ENCODE measurements around the gene HORMAD2.
A peak's percentile ranks its signal among the peaks of the same experiment; 100 is the strongest.

The HORMAD2 gene, protein sequence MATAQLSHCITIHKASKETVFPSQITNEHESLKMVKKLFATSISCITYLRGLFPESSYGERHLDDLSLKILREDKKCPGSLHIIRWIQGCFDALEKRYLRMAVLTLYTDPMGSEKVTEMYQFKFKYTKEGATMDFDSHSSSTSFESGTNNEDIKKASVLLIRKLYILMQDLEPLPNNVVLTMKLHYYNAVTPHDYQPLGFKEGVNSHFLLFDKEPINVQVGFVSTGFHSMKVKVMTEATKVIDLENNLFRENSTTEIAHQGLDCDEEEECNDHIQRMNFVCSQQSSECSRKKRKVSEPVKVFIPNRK

GRCh38 chr22:30079952-30080533, at the start of gene HORMAD2:
Gene HORMAD2 (plus strand): TSS chr22:30080464. CDS start chr22:30093953, 13,489 bp downstream.
- in situ Hi-C loops (cut with MboI; ENCODE audit: low sequenced_read_pairs, unreplicated experiment), result no loop called here
- TF ChIP-seq, protein P1, sequence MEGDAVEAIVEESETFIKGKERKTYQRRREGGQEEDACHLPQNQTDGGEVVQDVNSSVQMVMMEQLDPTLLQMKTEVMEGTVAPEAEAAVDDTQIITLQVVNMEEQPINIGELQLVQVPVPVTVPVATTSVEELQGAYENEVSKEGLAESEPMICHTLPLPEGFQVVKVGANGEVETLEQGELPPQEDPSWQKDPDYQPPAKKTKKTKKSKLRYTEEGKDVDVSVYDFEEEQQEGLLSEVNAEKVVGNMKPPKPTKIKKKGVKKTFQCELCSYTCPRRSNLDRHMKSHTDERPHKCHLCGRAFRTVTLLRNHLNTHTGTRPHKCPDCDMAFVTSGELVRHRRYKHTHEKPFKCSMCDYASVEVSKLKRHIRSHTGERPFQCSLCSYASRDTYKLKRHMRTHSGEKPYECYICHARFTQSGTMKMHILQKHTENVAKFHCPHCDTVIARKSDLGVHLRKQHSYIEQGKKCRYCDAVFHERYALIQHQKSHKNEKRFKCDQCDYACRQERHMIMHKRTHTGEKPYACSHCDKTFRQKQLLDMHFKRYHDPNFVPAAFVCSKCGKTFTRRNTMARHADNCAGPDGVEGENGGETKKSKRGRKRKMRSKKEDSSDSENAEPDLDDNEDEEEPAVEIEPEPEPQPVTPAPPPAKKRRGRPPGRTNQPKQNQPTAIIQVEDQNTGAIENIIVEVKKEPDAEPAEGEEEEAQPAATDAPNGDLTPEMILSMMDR (IDR thresholded peaks at IDR 0.05; ENCODE audit: borderline replicate concordance, control extremely low read depth, extremely low read depth, insufficient read depth, missing control alignments), result no peak
- DNase-seq (ENCODE audit: low spot score), result peak; percentile 38

GRCh38 chr22:30031328-30031727, 48.9 kb upstream of the HORMAD2 start:
- TF ChIP-seq, protein P1 (IDR thresholded peaks at IDR 0.05; ENCODE audit: borderline replicate concordance, control extremely low read depth, extremely low read depth, insufficient read depth, missing control alignments), result no peak
- no peak for DNase-seq (ENCODE audit: low spot score)
- in situ Hi-C loops (cut with MboI; ENCODE audit: low sequenced_read_pairs, unreplicated experiment), result no loop called here

DNA sequence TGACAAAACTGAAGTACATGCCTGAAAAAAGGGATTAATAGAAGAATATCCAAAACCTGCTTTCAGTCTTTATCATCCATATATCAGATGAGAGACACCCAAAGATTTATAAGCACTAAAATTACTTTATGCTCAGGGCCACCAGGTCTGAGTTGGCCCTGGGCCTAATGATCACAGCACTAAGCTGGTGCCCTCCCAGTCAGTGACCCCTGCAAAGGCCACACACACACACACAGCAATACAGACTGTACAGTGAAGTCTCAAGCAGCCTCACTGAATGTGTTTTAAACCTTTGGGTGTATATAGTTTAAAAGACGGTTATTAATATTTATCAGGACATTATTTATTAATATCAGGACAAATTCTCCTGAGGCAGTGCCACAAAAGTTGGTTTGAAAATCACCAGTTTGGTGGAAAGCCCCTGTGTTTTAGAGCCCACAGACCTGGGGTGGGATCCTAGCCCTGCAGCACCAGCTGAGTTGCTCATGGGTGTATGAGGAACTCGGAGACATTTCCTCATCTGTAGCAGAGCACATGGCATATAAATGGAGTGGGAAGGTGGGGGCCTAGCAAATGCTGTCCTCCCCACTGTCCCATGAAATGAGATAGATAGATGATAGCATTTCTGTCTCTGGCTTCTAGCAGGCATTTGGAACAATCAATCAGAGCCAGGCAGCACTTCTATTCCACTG, 48.4 kb upstream of the HORMAD2 start:
- in situ Hi-C loops (cut with MboI; ENCODE audit: low sequenced_read_pairs, unreplicated experiment), result no loop called here
- DNase-seq (ENCODE audit: low spot score), result no peak
- TF ChIP-seq, protein P1 (IDR thresholded peaks at IDR 0.05; ENCODE audit: borderline replicate concordance, control extremely low read depth, extremely low read depth, insufficient read depth, missing control alignments), result no peak

DNA sequence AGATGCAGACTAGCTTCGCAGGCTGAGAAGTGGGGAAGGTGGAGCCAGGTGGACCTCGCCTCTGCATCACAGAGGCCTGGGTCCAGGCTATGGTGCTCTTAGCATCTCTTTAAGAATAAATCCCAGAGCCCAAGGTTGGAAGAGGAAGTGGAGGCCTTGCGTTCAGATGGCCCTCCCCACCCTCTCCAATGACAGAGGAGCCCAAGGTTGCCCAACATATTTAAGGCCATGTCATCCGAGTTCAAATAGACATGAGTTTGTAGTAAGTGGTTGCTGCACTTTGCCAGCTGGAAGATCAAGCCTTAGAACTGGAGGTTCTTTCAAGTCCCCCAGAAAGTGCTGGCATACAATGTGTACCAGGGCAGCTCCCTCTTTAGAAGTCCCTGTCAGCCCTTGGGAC, 47.1 kb upstream of the HORMAD2 start:
- in situ Hi-C loops (cut with MboI; ENCODE audit: low sequenced_read_pairs, unreplicated experiment), result no loop called here
- DNase-seq (ENCODE audit: low spot score), result no peak
- TF ChIP-seq, protein P1 (IDR thresholded peaks at IDR 0.05; ENCODE audit: borderline replicate concordance, control extremely low read depth, extremely low read depth, insufficient read depth, missing control alignments), result no peak

DNA sequence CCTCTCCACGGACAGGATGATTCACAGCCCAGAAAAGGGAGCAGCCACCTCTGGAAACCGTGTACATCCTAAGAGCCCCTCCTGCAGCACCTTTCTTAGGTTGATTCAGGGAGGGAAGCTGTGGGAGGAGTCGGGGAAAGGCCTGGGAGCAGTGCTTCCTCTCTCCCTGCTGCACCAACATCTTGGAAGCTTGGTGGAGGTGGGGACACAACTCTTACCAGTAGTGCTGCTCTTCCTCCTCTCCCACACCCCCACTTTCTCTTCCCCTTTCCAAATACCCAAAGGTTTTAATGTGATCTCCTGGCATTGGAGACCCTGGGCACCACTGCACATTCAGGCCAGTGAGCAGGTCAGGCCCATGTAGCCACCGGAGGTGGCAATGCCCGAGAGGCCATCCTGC, 46.4 kb upstream of the HORMAD2 start:
- no peak for DNase-seq (ENCODE audit: low spot score)
- in situ Hi-C loops (cut with MboI; ENCODE audit: low sequenced_read_pairs, unreplicated experiment), result no loop called here
- TF ChIP-seq, protein P1 (IDR thresholded peaks at IDR 0.05; ENCODE audit: borderline replicate concordance, control extremely low read depth, extremely low read depth, insufficient read depth, missing control alignments), result no peak

GRCh38 chr22:30036656-30037055, 43.6 kb upstream of the HORMAD2 start:
- TF ChIP-seq, protein P1 (IDR thresholded peaks at IDR 0.05; ENCODE audit: borderline replicate concordance, control extremely low read depth, extremely low read depth, insufficient read depth, missing control alignments), result no peak
- no peak for DNase-seq (ENCODE audit: low spot score)
- in situ Hi-C loops (cut with MboI; ENCODE audit: low sequenced_read_pairs, unreplicated experiment), result no loop called here

Measured in GM13976 (cell line).